ENCODE results near the gene THBS1.

Gene THBS1

GRCh38 chr15:39582286-39582976 lies 1.6 kb downstream of the THBS1 start:
- peaks cover 8% of the 10 kb centered on the region; the same call in 1 of the 2 replicates for H3K4me1 ChIP-seq
- no peaks in the 10 kb centered on the region for H3K9me3 ChIP-seq
- no peak overlapping the region for H3K4me2 ChIP-seq
- H3K9ac ChIP-seq, result no peak overlapping the region
- peaks cover 9% of the 10 kb centered on the region; the same call in 1 of the 2 replicates for H4K20me1 ChIP-seq
- H3K27ac ChIP-seq, result no peak overlapping the region
- no peak for TF ChIP-seq Cebpa-rat (IDR thresholded peaks at IDR 0.05)
- no peaks in the 10 kb centered on the region for H3K36me3 ChIP-seq
- no peak overlapping the region for H3K4me3 ChIP-seq
- H3K27me3 ChIP-seq, result peaks cover 37% of the 10 kb centered on the region

GRCh38 chr15:39582977-39583595 lies 2.2 kb downstream of the THBS1 start:
- Histone ChIP-seq H3K4me2 (no peak overlapping the region), H3K4me1 (peaks cover 8% of the 10 kb centered on the region; the same call in 1 of the 2 replicates), H3K9ac (no peak overlapping the region), H4K20me1 (peaks cover 9% of the 10 kb centered on the region; the same call in 1 of the 2 replicates), H3K9me3 (no peaks in the 10 kb centered on the region), H3K27ac (no peak overlapping the region), H3K4me3 (no peak overlapping the region), H3K36me3 (no peaks in the 10 kb centered on the region), H3K27me3 (peaks cover 37% of the 10 kb centered on the region)
- TF ChIP-seq Cebpa-rat (IDR thresholded peaks at IDR 0.05), result no peak

- H3K9ac ChIP-seq, result no peak overlapping the region
- H3K4me1 ChIP-seq, result peaks cover 8% of the 10 kb centered on the region; the same call in 1 of the 2 replicates
- TF ChIP-seq Cebpa-rat (IDR thresholded peaks at IDR 0.05), result no peak
- H3K4me3 ChIP-seq, result no peak overlapping the region
- no peak overlapping the region for H3K4me2 ChIP-seq
- H3K27me3 ChIP-seq, result peaks cover 37% of the 10 kb centered on the region
- no peaks in the 10 kb centered on the region for H3K9me3 ChIP-seq
- H3K36me3 ChIP-seq, result no peaks in the 10 kb centered on the region
- H4K20me1 ChIP-seq, result peaks cover 9% of the 10 kb centered on the region; the same call in 1 of the 2 replicates
- H3K27ac ChIP-seq, result no peak overlapping the region
Measured at GRCh38 chr15:39583596-39584265, 2.9 kb downstream of the THBS1 start.

GRCh38 chr15:39584266-39584659 lies 3.4 kb downstream of the THBS1 start:
- no peak for TF ChIP-seq Cebpa-rat (IDR thresholded peaks at IDR 0.05)
- H3K27me3 ChIP-seq, result peaks cover 37% of the 10 kb centered on the region
- no peak overlapping the region for H3K27ac ChIP-seq
- no peak overlapping the region for H3K4me3 ChIP-seq
- peaks cover 8% of the 10 kb centered on the region; the same call in 1 of the 2 replicates for H3K4me1 ChIP-seq
- H4K20me1 ChIP-seq, result peaks cover 9% of the 10 kb centered on the region; the same call in 1 of the 2 replicates
- no peak overlapping the region for H3K4me2 ChIP-seq
- H3K9ac ChIP-seq, result no peak overlapping the region
- no peaks in the 10 kb centered on the region for H3K9me3 ChIP-seq
- no peaks in the 10 kb centered on the region for H3K36me3 ChIP-seq

GRCh38 chr15:39584662-39585388 lies 3.9 kb downstream of the THBS1 start:
- Histone ChIP-seq H3K9ac (no peak overlapping the region), H3K9me3 (no peaks in the 10 kb centered on the region), H4K20me1 (peaks cover 9% of the 10 kb centered on the region; the same call in 1 of the 2 replicates), H3K36me3 (no peaks in the 10 kb centered on the region), H3K4me3 (no peak overlapping the region), H3K27me3 (peaks cover 33% of the 10 kb centered on the region), H3K27ac (no peak overlapping the region), H3K4me2 (no peak overlapping the region), H3K4me1 (peaks cover 8% of the 10 kb centered on the region; the same call in 1 of the 2 replicates)
- TF ChIP-seq Cebpa-rat (IDR thresholded peaks at IDR 0.05), result no peak

- Histone ChIP-seq H3K4me3 (no peak overlapping the region), H3K4me2 (no peak overlapping the region), H3K27ac (no peak overlapping the region), H3K36me3 (no peaks in the 10 kb centered on the region), H3K27me3 (peaks cover 27% of the 10 kb centered on the region), H3K9ac (no peak overlapping the region), H3K4me1 (peaks cover 7% of the 10 kb centered on the region; the same call in 1 of the 2 replicates), H3K9me3 (no peaks in the 10 kb centered on the region), H4K20me1 (peaks cover 9% of the 10 kb centered on the region; the same call in 1 of the 2 replicates)
- TF ChIP-seq Cebpa-rat (IDR thresholded peaks at IDR 0.05), result no peak
Measured at GRCh38 chr15:39585389-39585841, 4.5 kb downstream of the THBS1 start.

- Histone ChIP-seq H3K4me3 (no peak overlapping the region), H3K9me3 (no peaks in the 10 kb centered on the region), H3K4me1 (peaks cover 3% of the 10 kb centered on the region; the same call in 1 of the 2 replicates), H3K27ac (no peak overlapping the region), H3K9ac (no peak overlapping the region), H3K4me2 (no peak overlapping the region), H3K27me3 (peaks cover 23% of the 10 kb centered on the region), H4K20me1 (peaks cover 5% of the 10 kb centered on the region; the same call in 1 of the 2 replicates), H3K36me3 (no peaks in the 10 kb centered on the region)
- TF ChIP-seq Cebpa-rat (IDR thresholded peaks at IDR 0.05), result no peak
Measured at GRCh38 chr15:39585871-39586301, 5.0 kb downstream of the THBS1 start.

GRCh38 chr15:39586387-39587095 lies 5.7 kb downstream of the THBS1 start:
- Histone ChIP-seq H3K4me2 (no peak overlapping the region), H3K27ac (no peak overlapping the region), H3K27me3 (peaks cover 16% of the 10 kb centered on the region), H4K20me1 (no peaks in the 10 kb centered on the region; the same call in 1 of the 2 replicates), H3K4me3 (no peak overlapping the region), H3K9me3 (no peaks in the 10 kb centered on the region), H3K9ac (no peak overlapping the region), H3K4me1 (no peaks in the 10 kb centered on the region), H3K36me3 (no peaks in the 10 kb centered on the region)
- TF ChIP-seq Cebpa-rat (IDR thresholded peaks at IDR 0.05), result no peak

Data from BLaER1 (cell line).